ENCODE measurements around the gene SETDB2.

SETDB2 gene

DNA sequence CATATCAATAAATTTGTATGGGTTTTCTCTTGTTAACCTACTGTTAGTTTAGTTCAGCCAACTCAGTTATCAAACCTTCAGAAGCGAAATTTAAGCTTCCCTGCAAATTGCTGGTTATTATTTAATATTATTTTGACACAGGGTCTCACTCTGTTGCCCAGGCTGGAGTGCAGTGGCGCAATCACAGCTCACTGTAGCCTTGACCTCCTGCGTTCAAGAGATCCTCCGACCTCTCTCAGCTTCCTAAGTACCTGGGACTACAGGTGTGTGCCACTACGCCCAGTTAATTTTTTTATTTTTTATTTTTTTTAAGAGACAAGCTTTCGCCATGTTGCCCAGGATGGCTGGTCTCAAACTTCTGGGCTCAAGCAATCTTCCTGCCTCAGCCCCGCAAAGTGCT lies 6.4 kb upstream of the SETDB2 start:
- no peak overlapping the region for H3K27ac ChIP-seq
- no peak for DNase-seq (ENCODE audit: low spot score)
- TF ChIP-seq, protein P1, sequence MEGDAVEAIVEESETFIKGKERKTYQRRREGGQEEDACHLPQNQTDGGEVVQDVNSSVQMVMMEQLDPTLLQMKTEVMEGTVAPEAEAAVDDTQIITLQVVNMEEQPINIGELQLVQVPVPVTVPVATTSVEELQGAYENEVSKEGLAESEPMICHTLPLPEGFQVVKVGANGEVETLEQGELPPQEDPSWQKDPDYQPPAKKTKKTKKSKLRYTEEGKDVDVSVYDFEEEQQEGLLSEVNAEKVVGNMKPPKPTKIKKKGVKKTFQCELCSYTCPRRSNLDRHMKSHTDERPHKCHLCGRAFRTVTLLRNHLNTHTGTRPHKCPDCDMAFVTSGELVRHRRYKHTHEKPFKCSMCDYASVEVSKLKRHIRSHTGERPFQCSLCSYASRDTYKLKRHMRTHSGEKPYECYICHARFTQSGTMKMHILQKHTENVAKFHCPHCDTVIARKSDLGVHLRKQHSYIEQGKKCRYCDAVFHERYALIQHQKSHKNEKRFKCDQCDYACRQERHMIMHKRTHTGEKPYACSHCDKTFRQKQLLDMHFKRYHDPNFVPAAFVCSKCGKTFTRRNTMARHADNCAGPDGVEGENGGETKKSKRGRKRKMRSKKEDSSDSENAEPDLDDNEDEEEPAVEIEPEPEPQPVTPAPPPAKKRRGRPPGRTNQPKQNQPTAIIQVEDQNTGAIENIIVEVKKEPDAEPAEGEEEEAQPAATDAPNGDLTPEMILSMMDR (conservative IDR thresholded peaks at IDR 0.05; ENCODE audit: low read depth), result no peak
- CTCF ChIA-PET, result interaction anchor here (0.8 to 1.1 kb wide), 2 partner anchors 10 to 137 kb away, joined by 4 to 5 read pairs; no protein-coding TSS in a partner anchor
- POLR2A ChIA-PET (ENCODE audit: low non-redundant PET), result no interaction called here

DNA sequence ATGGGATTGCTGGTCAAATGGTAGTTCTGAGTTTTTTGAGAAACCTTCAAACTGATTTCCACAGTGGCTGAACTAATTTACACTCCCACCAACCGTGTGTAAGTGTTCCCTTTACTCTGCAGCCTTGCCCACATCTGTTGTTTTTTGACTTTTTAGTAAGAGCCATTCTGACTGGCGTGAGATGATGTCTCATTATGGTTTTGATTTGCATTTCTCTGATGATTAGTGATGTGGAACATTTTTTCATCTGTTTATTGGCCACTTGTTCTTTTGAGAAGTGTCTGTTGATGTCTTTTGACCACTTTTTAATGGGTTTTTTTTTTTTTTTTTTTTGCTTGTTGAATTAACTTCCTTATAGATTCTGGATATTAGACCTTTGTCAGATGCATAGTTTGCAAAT lies 4.5 kb upstream of the SETDB2 start:
- ChIA-PET POLR2A (ENCODE audit: low non-redundant PET) (no interaction called here), CTCF (no interaction called here)
- H3K27ac ChIP-seq, result no peak overlapping the region
- TF ChIP-seq, protein P1 (conservative IDR thresholded peaks at IDR 0.05; ENCODE audit: low read depth), result no peak
- DNase-seq (ENCODE audit: low spot score), result no peak

DNA sequence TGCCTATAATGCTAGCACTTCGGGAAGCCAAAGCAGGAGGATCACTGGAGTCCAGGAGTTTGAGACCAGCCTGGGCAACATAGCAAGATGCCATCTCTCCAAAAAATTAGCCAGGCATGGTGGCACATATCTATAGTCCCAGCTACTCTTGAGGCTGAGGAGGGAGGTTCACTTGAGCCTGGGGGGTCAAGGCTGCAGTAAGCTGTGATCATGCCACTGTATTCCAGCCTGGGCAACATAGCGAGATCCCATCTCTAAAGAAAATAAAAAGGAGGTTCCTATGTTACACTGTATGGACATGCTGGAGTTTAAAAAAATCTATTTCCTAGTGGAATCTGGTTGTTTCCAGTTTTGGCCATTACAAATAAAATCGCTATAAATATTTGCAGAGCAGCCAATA lies 2.8 kb upstream of the SETDB2 start:
- H3K27ac ChIP-seq, result no peak overlapping the region
- ChIA-PET POLR2A (ENCODE audit: low non-redundant PET) (no interaction called here), CTCF (interaction anchor here (0.6 kb wide), 1 partner anchor 160 kb away, joined by 5 read pairs; no protein-coding TSS in a partner anchor)
- no peak for DNase-seq (ENCODE audit: low spot score)
- TF ChIP-seq, protein P1 (conservative IDR thresholded peaks at IDR 0.05; ENCODE audit: low read depth), result no peak

DNA sequence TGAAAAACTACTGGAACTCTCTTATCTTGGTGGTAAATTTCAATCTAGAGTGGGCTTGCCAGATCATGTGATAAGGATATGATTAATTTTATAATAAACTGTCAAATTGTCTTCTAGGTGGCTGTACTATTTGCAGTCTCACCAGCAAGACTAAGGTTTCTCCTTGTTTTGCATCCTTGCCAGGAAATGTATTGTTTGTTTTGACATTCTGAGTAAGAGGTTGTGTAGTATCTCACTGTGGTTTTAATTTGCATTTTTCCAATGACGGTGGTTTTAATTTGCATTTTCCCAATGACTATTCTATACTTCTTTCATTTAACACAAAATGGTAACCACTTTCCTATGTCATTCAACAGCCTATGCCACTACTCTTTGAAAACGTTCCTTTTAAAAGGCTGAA lies 2.2 kb upstream of the SETDB2 start:
- CTCF ChIA-PET, result interaction anchor here (0.7 kb wide), 1 partner anchor 161 kb away, joined by 3 read pairs; no protein-coding TSS in a partner anchor

DNA sequence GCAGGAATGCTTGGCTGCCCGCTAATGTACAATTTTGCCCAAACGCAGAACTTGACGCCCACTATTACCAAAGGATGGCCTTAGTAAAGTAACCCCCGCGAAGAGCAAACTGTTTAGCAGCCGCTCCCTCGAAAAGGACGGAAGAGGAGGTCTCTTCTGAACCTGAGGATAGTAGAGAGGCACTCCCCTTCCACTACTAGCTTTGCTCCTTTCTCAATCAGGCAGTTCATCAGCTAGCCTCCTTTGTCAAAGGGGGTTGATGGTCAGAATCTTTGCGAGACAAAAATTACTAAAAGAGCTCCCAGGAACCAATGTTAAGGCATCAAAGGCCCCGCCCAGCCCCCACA lies 744 bp upstream of the SETDB2 start:
- peak overlapping the region; percentile 98 for H3K27ac ChIP-seq
- CTCF ChIA-PET, result interaction anchor here (0.6 kb wide), 2 partner anchors 11 to 50 kb away, joined by 3 read pairs; no protein-coding TSS in a partner anchor
- DNase-seq (ENCODE audit: low spot score), result no peak
- POLR2A ChIA-PET (ENCODE audit: low non-redundant PET), result interaction anchor here (0.6 kb wide), 2 partner anchors 130 to 346 kb away, joined by 3 to 4 read pairs; no protein-coding TSS in a partner anchor
- TF ChIP-seq, protein P1 (conservative IDR thresholded peaks at IDR 0.05; ENCODE audit: low read depth), result no peak

More for the DNA sequence above, 2.2 kb upstream of the SETDB2 start:
- TF ChIP-seq, protein P1 (conservative IDR thresholded peaks at IDR 0.05; ENCODE audit: low read depth), result no peak
- no peak for DNase-seq (ENCODE audit: low spot score)
- POLR2A ChIA-PET (ENCODE audit: low non-redundant PET), result no interaction called here
- H3K27ac ChIP-seq, result no peak overlapping the region

DNA sequence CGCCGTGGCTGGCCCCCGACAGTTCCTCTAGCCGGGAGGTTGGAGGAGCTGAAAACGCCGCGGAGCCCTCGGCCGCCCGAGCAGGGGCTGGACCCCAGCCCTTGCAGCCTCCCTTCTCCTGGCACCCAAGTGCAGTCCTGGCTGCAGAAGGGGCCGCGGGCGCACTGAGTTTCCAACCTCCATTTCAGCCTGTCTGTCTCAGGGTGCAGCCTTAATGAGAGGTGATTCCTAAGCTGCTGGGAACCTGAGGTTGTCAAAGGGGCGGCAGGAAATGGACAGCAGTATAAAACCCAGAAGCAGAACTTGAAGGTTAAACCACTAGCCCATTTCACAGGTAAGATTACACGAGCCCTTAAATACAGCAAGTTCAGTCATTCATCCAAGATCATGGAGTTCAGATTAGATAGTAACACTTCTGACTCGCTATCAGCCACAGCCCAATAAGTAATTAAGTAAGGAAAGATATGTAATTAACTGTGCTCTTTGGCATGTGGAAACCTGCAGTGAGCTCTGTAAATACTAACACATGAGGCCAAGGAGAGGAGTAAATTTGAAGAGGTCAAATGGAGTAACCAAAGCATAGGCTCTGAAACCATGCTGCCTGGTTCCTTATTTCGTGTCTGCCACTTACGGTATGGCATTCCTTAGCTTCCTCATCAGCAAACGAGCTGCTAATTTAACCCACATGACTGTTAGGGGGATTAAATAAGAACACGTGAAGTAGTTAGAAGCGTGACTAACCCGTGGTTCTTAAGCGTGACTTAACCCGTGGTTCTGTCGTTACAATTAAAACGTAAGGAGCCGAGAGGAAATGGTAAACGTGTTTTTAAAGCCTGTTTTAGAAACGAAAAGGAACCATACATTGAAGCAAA lies 686 bp downstream of the SETDB2 start:
- peak; percentile 55 for DNase-seq (ENCODE audit: low spot score)
- TF ChIP-seq, protein P1 (conservative IDR thresholded peaks at IDR 0.05; ENCODE audit: low read depth), result no peak
- CTCF ChIA-PET, result interaction anchor here (0.7 kb wide), 1 partner anchor 22 kb away, joined by 4 read pairs; no protein-coding TSS in a partner anchor
- H3K27ac ChIP-seq, result peak overlapping the region; percentile 98
- POLR2A ChIA-PET (ENCODE audit: low non-redundant PET), result no interaction called here

All from RWPE1 (cell line).